ENCODE measurements around the gene AFF1. TPM values are rescaled to one million over a fixed set of nuclear protein-coding genes. Genes with fewer than 3 reads are reported as not detected.

AFF1 gene
- total RNA-seq, 2 experiments from 2014 or later = 28.7 to 69.7 TPM

DNA sequence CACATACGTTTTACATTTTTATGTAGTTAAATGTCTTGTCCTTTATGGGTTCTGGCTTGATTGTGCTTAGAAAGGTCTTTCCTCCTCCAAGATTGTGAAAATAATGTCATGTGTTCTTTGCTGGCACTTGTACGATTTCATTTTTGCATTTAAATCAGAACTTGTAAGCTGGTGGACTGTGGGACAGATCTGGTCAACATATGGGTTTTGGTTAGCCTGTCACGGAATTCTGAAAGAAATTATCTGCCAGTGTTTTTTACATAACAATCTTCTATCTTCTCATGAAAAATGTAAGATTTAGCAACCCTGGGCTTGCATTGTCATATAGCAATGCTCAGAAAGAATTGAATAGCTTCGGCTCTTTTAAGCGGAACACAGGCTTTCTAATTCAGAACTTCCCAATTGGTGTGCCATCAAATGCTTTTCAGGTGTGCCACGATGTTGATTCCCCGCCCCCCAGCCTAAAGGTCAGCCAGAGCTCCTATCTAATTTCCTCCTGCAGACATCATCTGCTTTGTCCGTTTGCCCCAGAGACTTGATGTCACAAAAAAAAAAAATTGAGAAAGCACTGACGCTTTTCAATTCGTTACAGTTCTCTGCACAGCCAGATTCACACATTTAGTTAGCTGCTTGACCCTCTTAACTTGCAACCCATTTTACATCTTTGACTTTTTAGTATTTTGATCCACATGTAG, 16.2 kb downstream of the AFF1 start:
- Histone ChIP-seq H3K9me2 (ENCODE audit: insufficient read depth, low read length) (no peaks in the 10 kb centered on the region), H2AFZ (ENCODE audit: low read length) (no peak overlapping the region), H3K36me3 (ENCODE audit: insufficient read depth, low read length) (peaks cover 40% of the 10 kb centered on the region), H3K4me2 (ENCODE audit: low read length) (peak overlapping the region; percentile 62), H3K4me3 (ENCODE audit: low read depth, low read length, poor library complexity, severe bottlenecking) (peak overlapping the region; percentile 27), H4K20me1 (ENCODE audit: insufficient read depth, low read length) (peaks cover 10% of the 10 kb centered on the region; the same call in 1 of the 2 replicates), H3K9me3 (ENCODE audit: low read length) (no peaks in the 10 kb centered on the region), H3K4me1 (ENCODE audit: insufficient read depth, low read length, poor library complexity, severe bottlenecking) (peaks cover 61% of the 10 kb centered on the region), H3K27ac (ENCODE audit: low read depth, low read length, poor library complexity, severe bottlenecking) (peak overlapping the region; percentile 34), H3K79me2 (ENCODE audit: insufficient read depth, low read depth, low read length) (peaks cover 49% of the 10 kb centered on the region)
- peak; percentile 67 for DNase-seq (ENCODE audit: low spot score)
- no peak for TF ChIP-seq EZH2phosphoT487 (IDR thresholded peaks at IDR 0.05; ENCODE audit: borderline replicate concordance, low read depth, low read length)
- POLR2A ChIA-PET = interaction anchor here (0.6 to 7.8 kb wide), 7 partner anchors 8 to 42 kb away, joined by 3 to 63 read pairs (median 14); partner anchors contain the start of gene AFF1
- no TSS peak for BruUV-seq (replicated peaks)
- CTCF ChIA-PET (ENCODE audit: unreplicated experiment) = interaction anchor here (1.1 kb wide), 1 partner anchor 15 kb away, joined by 3 read pairs; no protein-coding TSS in a partner anchor
- intact Hi-C loops (cut with micrococcal nuclease; ENCODE audit: unreplicated experiment) = no loop called here

DNA sequence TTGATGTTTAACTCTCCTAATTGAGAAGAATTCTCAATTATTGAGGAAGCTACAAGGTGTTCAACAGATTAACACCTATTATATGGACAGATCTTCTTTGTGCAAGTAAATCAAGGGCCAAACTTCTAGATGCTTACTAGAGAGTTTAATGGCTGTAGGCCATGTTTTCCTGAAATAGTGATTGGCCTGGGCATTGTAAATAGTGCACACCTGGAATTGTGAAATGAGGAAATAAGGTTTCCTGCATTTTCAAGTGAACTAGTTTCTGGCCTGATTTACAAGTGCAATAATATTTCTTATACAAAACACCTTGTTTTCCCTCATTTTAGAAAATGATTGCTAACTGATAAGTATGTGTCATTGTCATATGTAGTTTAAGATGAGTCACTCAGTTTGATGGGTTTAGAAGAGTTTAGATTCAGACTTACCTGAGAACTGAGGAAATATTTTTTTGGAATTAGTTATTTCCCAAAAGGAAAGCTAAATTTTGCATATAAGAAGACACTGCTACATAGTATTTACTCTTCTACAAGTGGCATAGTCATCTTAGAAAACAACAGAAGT, 21.2 kb downstream of the AFF1 start:
- TSS peak; percentile 5 for BruUV-seq (replicated peaks)
- Histone ChIP-seq H3K9me2 (ENCODE audit: insufficient read depth, low read length) (no peaks in the 10 kb centered on the region), H4K20me1 (ENCODE audit: insufficient read depth, low read length) (no peaks in the 10 kb centered on the region), H3K4me1 (ENCODE audit: insufficient read depth, low read length, poor library complexity, severe bottlenecking) (peaks cover 78% of the 10 kb centered on the region), H3K4me3 (ENCODE audit: low read depth, low read length, poor library complexity, severe bottlenecking) (no peak overlapping the region), H3K4me2 (ENCODE audit: low read length) (peak overlapping the region; percentile 40), H2AFZ (ENCODE audit: low read length) (no peak overlapping the region), H3K9me3 (ENCODE audit: low read length) (no peaks in the 10 kb centered on the region), H3K27ac (ENCODE audit: low read depth, low read length, poor library complexity, severe bottlenecking) (peak overlapping the region; percentile 6), H3K79me2 (ENCODE audit: insufficient read depth, low read depth, low read length) (peaks cover 76% of the 10 kb centered on the region; the same call in 1 of the 2 replicates), H3K36me3 (ENCODE audit: insufficient read depth, low read length) (peaks cover 39% of the 10 kb centered on the region)
- no peak for DNase-seq (ENCODE audit: low spot score)
- TF ChIP-seq EZH2phosphoT487 (IDR thresholded peaks at IDR 0.05; ENCODE audit: borderline replicate concordance, low read depth, low read length) = no peak
- TF ChIP-seq, protein P1, sequence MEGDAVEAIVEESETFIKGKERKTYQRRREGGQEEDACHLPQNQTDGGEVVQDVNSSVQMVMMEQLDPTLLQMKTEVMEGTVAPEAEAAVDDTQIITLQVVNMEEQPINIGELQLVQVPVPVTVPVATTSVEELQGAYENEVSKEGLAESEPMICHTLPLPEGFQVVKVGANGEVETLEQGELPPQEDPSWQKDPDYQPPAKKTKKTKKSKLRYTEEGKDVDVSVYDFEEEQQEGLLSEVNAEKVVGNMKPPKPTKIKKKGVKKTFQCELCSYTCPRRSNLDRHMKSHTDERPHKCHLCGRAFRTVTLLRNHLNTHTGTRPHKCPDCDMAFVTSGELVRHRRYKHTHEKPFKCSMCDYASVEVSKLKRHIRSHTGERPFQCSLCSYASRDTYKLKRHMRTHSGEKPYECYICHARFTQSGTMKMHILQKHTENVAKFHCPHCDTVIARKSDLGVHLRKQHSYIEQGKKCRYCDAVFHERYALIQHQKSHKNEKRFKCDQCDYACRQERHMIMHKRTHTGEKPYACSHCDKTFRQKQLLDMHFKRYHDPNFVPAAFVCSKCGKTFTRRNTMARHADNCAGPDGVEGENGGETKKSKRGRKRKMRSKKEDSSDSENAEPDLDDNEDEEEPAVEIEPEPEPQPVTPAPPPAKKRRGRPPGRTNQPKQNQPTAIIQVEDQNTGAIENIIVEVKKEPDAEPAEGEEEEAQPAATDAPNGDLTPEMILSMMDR (conservative IDR thresholded peaks at IDR 0.05; ENCODE audit: low read length) = no peak
- POLR2A ChIA-PET = interaction anchor here (0.5 to 7.8 kb wide), 8 partner anchors 8 to 57 kb away, joined by 3 to 63 read pairs (median 4); no protein-coding TSS in a partner anchor
- intact Hi-C loops (cut with micrococcal nuclease; ENCODE audit: unreplicated experiment) = no loop called here
- CTCF ChIA-PET (ENCODE audit: unreplicated experiment) = no interaction called here

DNA sequence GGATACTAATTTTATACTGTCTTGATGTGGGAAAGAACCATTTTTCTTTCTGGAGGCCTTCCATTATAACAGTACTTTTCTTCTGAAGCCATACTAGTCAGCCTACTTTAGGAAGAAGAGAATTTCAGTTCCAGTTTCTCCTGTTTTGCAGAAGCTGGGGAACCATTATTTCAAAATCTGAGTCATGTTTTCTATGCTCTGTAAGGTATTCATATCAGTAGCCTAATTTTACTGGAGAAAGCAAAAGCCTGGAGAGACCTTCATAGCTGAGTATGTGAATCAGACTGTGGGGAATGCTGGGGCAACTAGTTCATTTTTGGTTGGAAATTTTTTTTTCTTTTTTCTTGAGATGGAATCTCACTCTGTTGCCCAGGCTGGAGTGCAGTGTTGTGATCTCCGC, 22.4 kb downstream of the AFF1 start:
- BruUV-seq (replicated peaks) = no TSS peak
- Histone ChIP-seq H3K9me3 (ENCODE audit: low read length) (no peaks in the 10 kb centered on the region), H3K9me2 (ENCODE audit: insufficient read depth, low read length) (no peaks in the 10 kb centered on the region), H3K4me3 (ENCODE audit: low read depth, low read length, poor library complexity, severe bottlenecking) (no peak overlapping the region), H2AFZ (ENCODE audit: low read length) (no peak overlapping the region), H3K27ac (ENCODE audit: low read depth, low read length, poor library complexity, severe bottlenecking) (peak overlapping the region; percentile 23), H4K20me1 (ENCODE audit: insufficient read depth, low read length) (no peaks in the 10 kb centered on the region), H3K4me2 (ENCODE audit: low read length) (peak overlapping the region; percentile 1; the same call in 1 of the 2 replicates), H3K36me3 (ENCODE audit: insufficient read depth, low read length) (peaks cover 34% of the 10 kb centered on the region), H3K79me2 (ENCODE audit: insufficient read depth, low read depth, low read length) (peaks cover 74% of the 10 kb centered on the region; the same call in 1 of the 2 replicates), H3K4me1 (ENCODE audit: insufficient read depth, low read length, poor library complexity, severe bottlenecking) (peaks cover 76% of the 10 kb centered on the region)
- TF ChIP-seq, protein P1 (conservative IDR thresholded peaks at IDR 0.05; ENCODE audit: low read length) = no peak
- TF ChIP-seq EZH2phosphoT487 (IDR thresholded peaks at IDR 0.05; ENCODE audit: borderline replicate concordance, low read depth, low read length) = no peak
- no peak for DNase-seq (ENCODE audit: low spot score)
- POLR2A ChIA-PET = interaction anchor here (1.1 to 2.0 kb wide), 5 partner anchors 12 to 21 kb away, joined by 3 to 9 read pairs (median 4); no protein-coding TSS in a partner anchor
- CTCF ChIA-PET (ENCODE audit: unreplicated experiment) = no interaction called here
- intact Hi-C loops (cut with micrococcal nuclease; ENCODE audit: unreplicated experiment) = no loop called here
